Mucosa of descending colon (tissue), 3 donors: ENCODE data around the gene ATP13A3. TPM values are rescaled to one million over a fixed set of nuclear protein-coding genes. Genes with fewer than 3 reads are reported as not detected.

ENCODE experiments used
- ATAC-seq: fragments of 200-7000 bp; cut with Tn5 transposase; one replicate; pipeline ENCODE4 v1.9.1; 2020; ENCODE audit warnings: mild to moderate bottlenecking, moderate library complexity
- DNase-seq, 3 donors: peaks; one replicate each; pipeline ENCODE4 v3.0.0-alpha.2; 2020
- H3K36me3 ChIP-seq: fragments of 200-600 bp; one replicate; pipeline ENCODE4 v1.8.0; 2021; ENCODE audit warnings: low read depth, mild to moderate bottlenecking
- H3K4me1 ChIP-seq: fragments of 200-600 bp; one replicate; pipeline ENCODE4 v1.8.0; 2021; ENCODE audit warnings: low read depth, mild to moderate bottlenecking
- H3K4me3 ChIP-seq: fragments of 200-600 bp; one replicate; pipeline ENCODE4 v1.8.0; 2021; ENCODE audit warnings: mild to moderate bottlenecking
- H3K9me3 ChIP-seq: fragments of 200-600 bp; one replicate; pipeline ENCODE4 v1.8.0; 2021; ENCODE audit warnings: mild to moderate bottlenecking
- CTCF ChIP-seq: fragments of 200-600 bp; IDR thresholded peaks from one replicate; pipeline ENCODE4 v1.8.0; 2022; ENCODE audit warnings: antibody characterized with exemption, mild to moderate bottlenecking
- intact Hi-C, 2 donors: fragments of 100-400 bp; cut with DNase I in 1 of 2; cut with micrococcal nuclease in 1 of 2; formaldehyde crosslinking; loops; one replicate each; pipeline versions ENCODE4 v1.11.0 to v1.11.1; 2022; cut with DNase I, micrococcal nuclease
- total RNA-seq, 3 donors: library from RNA; stranded (reverse); fragmentation: NEBNext Ultra II Directional in 2 of 3; extraction: Animal tissue kit (Norgen Biotek cat#: 25700) in 2 of 3; gene quantifications; one replicate each; pipeline versions ENCODE4 v1.2.1 to v1.2.4, GENCODE V29; 2021 to 2023
- donor health status: DM: no; HTN: no; CAD: no; lungs with moderate emphysema.
- donor health status: DM: no; HTN: no; CAD: no.
- donor health status: DM: no; HTN: yes; CAD: no.

The ATP13A3 gene
- total RNA-seq, 3 donors from 2014 or later, result 76.2 to 96.1 (median 83.9) TPM

GRCh38 chr3:194514626-194515025, 27.8 kb upstream of the ATP13A3 start:
- Histone ChIP-seq H3K36me3 (no peaks in the 10 kb centered on the region), H3K4me1 (peaks cover 3% of the 10 kb centered on the region), H3K9me3 (no peaks in the 10 kb centered on the region), H3K4me3 (no peak overlapping the region)
- DNase-seq, result no peak
- TF ChIP-seq CTCF, result no peak
- ATAC-seq, result no peak
- intact Hi-C loops, result no loop called here

GRCh38 chr3:194512895-194513601, 26.2 kb upstream of the ATP13A3 start:
- ATAC-seq (peak; percentile 73), DNase-seq (no peak)

GRCh38 chr3:194508491-194509453, 22.0 kb upstream of the ATP13A3 start:
- Histone ChIP-seq H3K4me3 (no peak overlapping the region), H3K4me1 (no peaks in the 10 kb centered on the region), H3K9me3 (no peaks in the 10 kb centered on the region), H3K36me3 (no peaks in the 10 kb centered on the region)
- no peak for TF ChIP-seq CTCF
- intact Hi-C loops, result no loop called here
- ATAC-seq, result no peak
- no peak for DNase-seq

More at GRCh38 chr3:194512895-194513601, 26.2 kb upstream of the ATP13A3 start:
- intact Hi-C loops, result no loop called here
- Histone ChIP-seq H3K4me1 (peaks cover 3% of the 10 kb centered on the region), H3K9me3 (no peaks in the 10 kb centered on the region), H3K36me3 (no peaks in the 10 kb centered on the region), H3K4me3 (no peak overlapping the region)
- TF ChIP-seq CTCF, result no peak

GRCh38 chr3:194507571-194507970, 20.8 kb upstream of the ATP13A3 start:
- ATAC-seq (no peak), DNase-seq (no peak)
- H3K4me3 ChIP-seq, result no peak overlapping the region
- H3K4me1 ChIP-seq, result no peaks in the 10 kb centered on the region
- no peaks in the 10 kb centered on the region for H3K9me3 ChIP-seq
- intact Hi-C loops, result no loop called here
- no peaks in the 10 kb centered on the region for H3K36me3 ChIP-seq
- TF ChIP-seq CTCF, result no peak

GRCh38 chr3:194505791-194506415, 19.1 kb upstream of the ATP13A3 start:
- no peak for DNase-seq
- TF ChIP-seq CTCF, result no peak
- intact Hi-C loops, result no loop called here

More at GRCh38 chr3:194505791-194506415, 19.1 kb upstream of the ATP13A3 start:
- Histone ChIP-seq H3K9me3 (no peaks in the 10 kb centered on the region), H3K36me3 (no peaks in the 10 kb centered on the region), H3K4me3 (no peak overlapping the region), H3K4me1 (no peaks in the 10 kb centered on the region)
- ATAC-seq, result no peak
